GM19463 (cell line): Measurements from ENCODE around the gene TUBA1A.
"Not testable (repeated sequence)": the region's sequence is repeated elsewhere in the genome, so short reads cannot be mapped to it uniquely, and the experiment has no call there.

ENCODE experiments used
- ATAC-seq: cut with Tn5 transposase; IDR thresholded peaks from one replicate; pipeline ENCODE4 v1.9.1; 2021; ENCODE audit warnings: mild to moderate bottlenecking, moderate library complexity; ENCODE audit not compliant: unreplicated experiment

The TUBA1A gene

GRCh38 chr12:49160399-49160798 lies 28.5 kb downstream of the TUBA1A start:
- ATAC-seq = no peak

GRCh38 chr12:49154221-49154620 lies 34.7 kb downstream of the TUBA1A start:
- no peak for ATAC-seq

GRCh38 chr12:49147384-49147783 lies 41.5 kb downstream of the TUBA1A start:
- ATAC-seq = no peak

GRCh38 chr12:49146406-49146805 lies 42.5 kb downstream of the TUBA1A start:
- no peak for ATAC-seq

GRCh38 chr12:49144384-49144783 lies 44.5 kb downstream of the TUBA1A start:
- ATAC-seq = no peak

GRCh38 chr12:49138999-49139398 lies 49.9 kb downstream of the TUBA1A start:
- ATAC-seq = no peak

GRCh38 chr12:49138587-49138986 lies 50.3 kb downstream of the TUBA1A start:
- no peak for ATAC-seq

- ATAC-seq = no peak
Measured at GRCh38 chr12:49137476-49137875, 51.4 kb downstream of the TUBA1A start.

GRCh38 chr12:49136997-49137396 lies 51.9 kb downstream of the TUBA1A start:
- ATAC-seq = not testable (repeated sequence)
